OCI-LY7 (cell line): Measurements from ENCODE around the gene CMKLR1. TPM values are rescaled to one million over a fixed set of nuclear protein-coding genes. Genes with fewer than 3 reads are reported as not detected.

Source experiments
- BruUV-seq: library from RNA; stranded (reverse); fragments of 400-500 nt; replicated peaks from 2 replicates; lab custom pipeline; 2021; lab: Mats Ljungman, UMichigan
- CTCF ChIA-PET: fragments of 300-600 bp; sonication (Branson Sonifier 250); formaldehyde crosslinking; loops from one replicate; lab custom pipeline; 2022; ENCODE audit warnings: antibody characterized with exemption; ENCODE audit not compliant: unreplicated experiment; lab: Charles Lee
- POLR2A ChIA-PET: fragments of 300-600 bp; sonication (Branson Sonifier 250); formaldehyde crosslinking; loops from one replicate; lab custom pipeline; 2022; ENCODE audit warnings: antibody characterized with exemption; lab: Charles Lee
- DNase-seq: peaks from one replicate; pipeline ENCODE4 v3.0.0-alpha.2; 2015; ENCODE audit warnings: low spot score
- H2AFZ ChIP-seq: fragments of 200-600 bp; sonication (generic), shearing (Covaris generic); 2 replicates; pipeline ENCODE4 v1.6.1; 2014; ENCODE audit warnings: mild to moderate bottlenecking, antibody characterized with exemption, low read length, moderate library complexity
- H3K27ac ChIP-seq: fragments of 200-600 bp; sonication (generic); 2 replicates; pipeline ENCODE4 v1.5.1; 2014; ENCODE audit warnings: mixed run types, low read depth, mild to moderate bottlenecking, moderate library complexity, low read length, inconsistent platforms; ENCODE audit not compliant: poor library complexity, severe bottlenecking
- H3K36me3 ChIP-seq: fragments of 200-600 bp; sonication (generic); 2 replicates; pipeline ENCODE4 v1.6.1; 2014; ENCODE audit warnings: mild to moderate bottlenecking, antibody characterized with exemption, low read length, moderate library complexity, mixed read lengths; ENCODE audit not compliant: insufficient read depth
- H3K4me1 ChIP-seq: fragments of 200-600 bp; sonication (generic); 2 replicates; pipeline ENCODE4 v1.5.1; 2014; ENCODE audit warnings: mild to moderate bottlenecking, low read length; ENCODE audit not compliant: insufficient read depth, poor library complexity, severe bottlenecking
- H3K4me2 ChIP-seq: fragments of 200-600 bp; sonication (generic); 2 replicates; pipeline ENCODE4 v1.6.1; 2014; ENCODE audit warnings: mild to moderate bottlenecking, low read length
- H3K4me3 ChIP-seq: fragments of 200-600 bp; sonication (generic); 2 replicates; pipeline ENCODE4 v1.5.1; 2014; ENCODE audit warnings: mild to moderate bottlenecking, low read depth, low read length; ENCODE audit not compliant: poor library complexity, severe bottlenecking
- H3K79me2 ChIP-seq: fragments of 200-600 bp; sonication (generic); 2 replicates; pipeline ENCODE4 v1.6.1; 2016; ENCODE audit warnings: low read depth, mild to moderate bottlenecking, low read length, moderate library complexity, mixed read lengths; ENCODE audit not compliant: insufficient read depth
- H3K9me2 ChIP-seq: fragments of 200-600 bp; sonication (generic); 2 replicates; pipeline ENCODE4 v1.6.1; 2016; ENCODE audit warnings: mild to moderate bottlenecking, low read length, mixed read lengths; ENCODE audit not compliant: insufficient read depth
- H3K9me3 ChIP-seq: fragments of 200-600 bp; sonication (generic); 2 replicates; pipeline ENCODE4 v1.6.1; 2014; ENCODE audit warnings: mild to moderate bottlenecking, mixed run types, low read length, mixed read lengths
- H4K20me1 ChIP-seq: fragments of 200-600 bp; sonication (generic); 2 replicates; pipeline ENCODE4 v1.6.1; 2014; ENCODE audit warnings: mild to moderate bottlenecking, antibody characterized with exemption, low read length, moderate library complexity, mixed read lengths; ENCODE audit not compliant: insufficient read depth
- EZH2phosphoT487 ChIP-seq: fragments of 200-600 bp; sonication (generic); IDR thresholded peaks from 2 replicates; pipeline ENCODE4 v1.6.1; 2018; ENCODE audit warnings: low read depth, borderline replicate concordance, mild to moderate bottlenecking, mixed run types, antibody characterized with exemption, low read length, moderate library complexity, mixed read lengths
- intact Hi-C: fragments of 100-400 bp; cut with micrococcal nuclease; formaldehyde crosslinking; loops from one replicate; pipeline ENCODE4 v1.10.0; 2022; ENCODE audit not compliant: unreplicated experiment
- total RNA-seq, 2 experiments: library from RNA; depleted of rRNA in 1 of 2; stranded (reverse); fragments of >200 nt in 1 of 2; shearing (Covaris generic) in 1 of 2; gene quantifications; 2 replicates each; pipeline ENCODE4 v1.2.3, GENCODE V29; 2014 to 2022
- TF ChIP-seq, protein P1 (sequence below): fragments of 200-600 bp; sonication (generic); conservative IDR thresholded peaks from 2 replicates; pipeline ENCODE4 v1.5.1; 2014; ENCODE audit warnings: mild to moderate bottlenecking, antibody characterized with exemption, low read length, moderate library complexity, mixed read lengths

Gene CMKLR1
- total RNA-seq, 2 experiments from 2014 or later: not detected

DNA sequence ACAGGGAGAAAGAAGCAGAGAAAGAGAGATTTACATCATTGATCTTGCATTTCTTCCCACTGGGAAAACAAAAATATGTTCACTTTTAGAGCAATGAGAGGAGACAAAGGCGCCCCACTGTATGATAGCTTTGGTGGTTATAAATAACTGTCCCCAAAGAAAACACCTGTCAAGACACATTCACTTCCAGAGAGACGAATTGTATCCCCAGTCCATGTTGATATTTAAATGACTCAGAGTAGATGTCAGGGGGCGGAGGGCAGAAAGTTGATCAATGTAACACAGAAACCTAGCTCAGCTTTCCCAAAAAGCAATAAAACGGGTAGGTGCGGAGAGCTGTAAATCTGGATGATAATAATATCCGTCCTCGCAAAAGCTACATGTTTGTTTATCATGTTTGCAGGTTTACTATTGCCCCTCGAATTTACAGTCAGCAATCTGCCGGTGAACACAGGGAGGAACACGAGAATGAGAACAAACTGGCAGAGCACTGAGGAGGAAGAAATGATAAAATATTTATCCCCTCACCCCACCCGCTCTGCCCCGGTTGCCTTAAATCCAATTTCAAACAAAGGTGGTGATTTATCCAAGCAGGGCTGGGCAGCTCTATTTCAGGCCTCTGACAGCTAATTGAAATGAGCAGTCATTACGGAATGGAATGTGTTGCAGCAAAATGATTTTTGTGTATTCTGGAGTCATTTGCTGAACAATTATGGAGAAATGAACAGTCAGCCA is 84.4 kb downstream of the CMKLR1 start:
- Histone ChIP-seq H3K9me2 (no peaks in the 10 kb centered on the region), H2AFZ (no peak overlapping the region), H3K4me1 (peaks cover 2% of the 10 kb centered on the region), H3K36me3 (no peaks in the 10 kb centered on the region), H4K20me1 (no peaks in the 10 kb centered on the region), H3K4me2 (no peak overlapping the region), H3K9me3 (no peaks in the 10 kb centered on the region), H3K79me2 (no peaks in the 10 kb centered on the region), H3K4me3 (no peak overlapping the region), H3K27ac (no peak overlapping the region)
- POLR2A ChIA-PET: interaction anchor here (0.6 kb wide), 1 partner anchor 678 kb away, joined by 4 read pairs; no protein-coding TSS in a partner anchor
- CTCF ChIA-PET: no interaction called here
- no TSS peak for BruUV-seq
- intact Hi-C loops: no loop called here
- no peak for DNase-seq
- TF ChIP-seq, protein P1, sequence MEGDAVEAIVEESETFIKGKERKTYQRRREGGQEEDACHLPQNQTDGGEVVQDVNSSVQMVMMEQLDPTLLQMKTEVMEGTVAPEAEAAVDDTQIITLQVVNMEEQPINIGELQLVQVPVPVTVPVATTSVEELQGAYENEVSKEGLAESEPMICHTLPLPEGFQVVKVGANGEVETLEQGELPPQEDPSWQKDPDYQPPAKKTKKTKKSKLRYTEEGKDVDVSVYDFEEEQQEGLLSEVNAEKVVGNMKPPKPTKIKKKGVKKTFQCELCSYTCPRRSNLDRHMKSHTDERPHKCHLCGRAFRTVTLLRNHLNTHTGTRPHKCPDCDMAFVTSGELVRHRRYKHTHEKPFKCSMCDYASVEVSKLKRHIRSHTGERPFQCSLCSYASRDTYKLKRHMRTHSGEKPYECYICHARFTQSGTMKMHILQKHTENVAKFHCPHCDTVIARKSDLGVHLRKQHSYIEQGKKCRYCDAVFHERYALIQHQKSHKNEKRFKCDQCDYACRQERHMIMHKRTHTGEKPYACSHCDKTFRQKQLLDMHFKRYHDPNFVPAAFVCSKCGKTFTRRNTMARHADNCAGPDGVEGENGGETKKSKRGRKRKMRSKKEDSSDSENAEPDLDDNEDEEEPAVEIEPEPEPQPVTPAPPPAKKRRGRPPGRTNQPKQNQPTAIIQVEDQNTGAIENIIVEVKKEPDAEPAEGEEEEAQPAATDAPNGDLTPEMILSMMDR: no peak
- no peak for TF ChIP-seq EZH2phosphoT487

DNA sequence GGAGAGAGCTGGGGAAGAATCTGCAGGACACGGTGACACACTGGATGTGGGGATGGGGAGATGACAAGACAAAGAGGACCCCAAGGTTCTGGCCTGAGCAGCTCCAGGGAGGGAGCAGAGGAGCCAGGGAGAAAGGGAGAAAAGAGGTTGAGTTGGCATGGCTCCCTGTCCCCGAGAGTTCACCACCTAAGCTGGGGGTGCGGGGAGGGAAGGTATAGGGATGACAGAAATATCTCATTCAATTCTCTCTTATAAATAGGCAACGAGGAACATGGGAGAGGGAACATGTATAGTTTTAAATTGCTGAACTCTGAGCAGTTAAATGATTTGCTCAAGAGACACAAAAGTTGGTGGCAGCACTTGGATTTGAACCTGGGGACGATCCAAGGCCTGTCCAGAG is 85.1 kb downstream of the CMKLR1 start:
- ChIA-PET POLR2A (interaction anchor here (0.7 kb wide), 2 partner anchors 116 to 606 kb away, joined by 3 read pairs; no protein-coding TSS in a partner anchor), CTCF (no interaction called here)
- Histone ChIP-seq H3K4me1 (peaks cover 2% of the 10 kb centered on the region), H3K4me3 (no peak overlapping the region), H3K27ac (no peak overlapping the region), H3K4me2 (no peak overlapping the region), H3K9me2 (no peaks in the 10 kb centered on the region), H2AFZ (no peak overlapping the region), H4K20me1 (no peaks in the 10 kb centered on the region), H3K79me2 (no peaks in the 10 kb centered on the region), H3K36me3 (no peaks in the 10 kb centered on the region), H3K9me3 (no peaks in the 10 kb centered on the region)
- intact Hi-C loops: no loop called here
- BruUV-seq: no TSS peak
- no peak for DNase-seq
- TF ChIP-seq, protein P1: no peak
- no peak for TF ChIP-seq EZH2phosphoT487

DNA sequence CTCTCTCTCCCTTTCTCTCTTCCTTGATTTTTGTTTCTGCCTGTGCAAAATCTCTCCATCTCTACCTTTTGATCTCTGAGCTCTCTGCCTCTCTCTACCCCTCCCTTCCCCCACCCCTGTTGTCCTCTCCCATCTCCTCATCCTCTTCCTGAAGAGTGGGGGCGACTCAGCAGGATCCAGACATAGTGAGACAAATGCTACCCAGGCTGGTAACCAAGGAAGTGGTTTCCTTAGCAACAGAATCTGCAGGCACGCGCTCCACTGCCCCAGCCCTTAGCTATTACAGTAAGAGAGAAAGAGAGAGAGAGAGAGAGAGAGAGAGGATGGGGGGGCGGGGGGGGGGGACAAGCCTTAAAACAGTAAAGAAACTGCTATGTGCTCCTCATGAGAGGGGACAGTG is 85.6 kb downstream of the CMKLR1 start:
- CTCF ChIA-PET: no interaction called here
- no peaks in the 10 kb centered on the region for H3K79me2 ChIP-seq
- H2AFZ ChIP-seq: no peak overlapping the region
- POLR2A ChIA-PET: interaction anchor here (0.7 kb wide), 2 partner anchors 116 to 605 kb away, joined by 3 read pairs; no protein-coding TSS in a partner anchor
- H3K9me2 ChIP-seq: no peaks in the 10 kb centered on the region
- peaks cover 2% of the 10 kb centered on the region for H3K4me1 ChIP-seq
- TF ChIP-seq EZH2phosphoT487: no peak
- TF ChIP-seq, protein P1: no peak
- no peaks in the 10 kb centered on the region for H4K20me1 ChIP-seq
- no peaks in the 10 kb centered on the region for H3K9me3 ChIP-seq
- no peak for DNase-seq
- intact Hi-C loops: no loop called here
- H3K4me3 ChIP-seq: no peak overlapping the region
- H3K4me2 ChIP-seq: no peak overlapping the region
- no TSS peak for BruUV-seq
- H3K36me3 ChIP-seq: no peaks in the 10 kb centered on the region
- H3K27ac ChIP-seq: no peak overlapping the region
